HEK293T (cell line): Measurements from ENCODE around the gene LMAN1L.

Source experiments
- ARNT ChIP-seq: fragments of 450-650 bp; IDR thresholded peaks from 2 replicates; pipeline ENCODE4 v1.6.1; 2017; ENCODE audit warnings: mild to moderate bottlenecking
- CTBP1 ChIP-seq: fragments of 450-650 bp; IDR thresholded peaks from 2 replicates; pipeline ENCODE4 v1.6.1; 2016; ENCODE audit warnings: borderline replicate concordance
- ELF4 ChIP-seq: fragments of 450-650 bp; IDR thresholded peaks from 2 replicates; pipeline ENCODE4 v1.6.1; 2017; ENCODE audit warnings: antibody characterized with exemption
- FOXK2 ChIP-seq: fragments of 450-650 bp; IDR thresholded peaks from 2 replicates; pipeline ENCODE4 v1.6.1; 2016; ENCODE audit warnings: mild to moderate bottlenecking
- FOXM1 ChIP-seq: fragments of 450-650 bp; IDR thresholded peaks from 2 replicates; pipeline ENCODE4 v1.6.1; 2017; ENCODE audit warnings: mild to moderate bottlenecking, borderline replicate concordance
- HDGF ChIP-seq: fragments of 450-650 bp; IDR thresholded peaks from 2 replicates; pipeline ENCODE4 v1.6.1; 2017; ENCODE audit warnings: antibody characterized with exemption, borderline replicate concordance
- L3MBTL2 ChIP-seq: fragments of 450-650 bp; conservative IDR thresholded peaks from 2 replicates; pipeline ENCODE4 v1.6.1; 2016; ENCODE audit warnings: mild to moderate bottlenecking
- LEF1 ChIP-seq: fragments of 450-650 bp; IDR thresholded peaks from 2 replicates; pipeline ENCODE4 v1.6.1; 2017; ENCODE audit warnings: mild to moderate bottlenecking, borderline replicate concordance
- NFRKB ChIP-seq: fragments of 450-650 bp; IDR thresholded peaks from 2 replicates; pipeline ENCODE4 v1.6.1; 2016; ENCODE audit warnings: mild to moderate bottlenecking, moderate library complexity
- SP1 ChIP-seq: fragments of 450-650 bp; IDR thresholded peaks from 2 replicates; pipeline ENCODE4 v1.6.1; 2017
- SUZ12 ChIP-seq: fragments of 450-650 bp; IDR thresholded peaks from 2 replicates; pipeline ENCODE4 v1.6.1; 2016; ENCODE audit warnings: mild to moderate bottlenecking
- TARDBP ChIP-seq: fragments of 450-650 bp; IDR thresholded peaks from 2 replicates; pipeline ENCODE4 v1.6.1; 2016
- ZNF384 ChIP-seq: fragments of 450-650 bp; IDR thresholded peaks from 2 replicates; pipeline ENCODE4 v1.6.1; 2016
- TF ChIP-seq, protein P1 (sequence below): fragments of 450-650 bp; IDR thresholded peaks from 2 replicates; pipeline ENCODE4 v1.6.1; 2016

DNA sequence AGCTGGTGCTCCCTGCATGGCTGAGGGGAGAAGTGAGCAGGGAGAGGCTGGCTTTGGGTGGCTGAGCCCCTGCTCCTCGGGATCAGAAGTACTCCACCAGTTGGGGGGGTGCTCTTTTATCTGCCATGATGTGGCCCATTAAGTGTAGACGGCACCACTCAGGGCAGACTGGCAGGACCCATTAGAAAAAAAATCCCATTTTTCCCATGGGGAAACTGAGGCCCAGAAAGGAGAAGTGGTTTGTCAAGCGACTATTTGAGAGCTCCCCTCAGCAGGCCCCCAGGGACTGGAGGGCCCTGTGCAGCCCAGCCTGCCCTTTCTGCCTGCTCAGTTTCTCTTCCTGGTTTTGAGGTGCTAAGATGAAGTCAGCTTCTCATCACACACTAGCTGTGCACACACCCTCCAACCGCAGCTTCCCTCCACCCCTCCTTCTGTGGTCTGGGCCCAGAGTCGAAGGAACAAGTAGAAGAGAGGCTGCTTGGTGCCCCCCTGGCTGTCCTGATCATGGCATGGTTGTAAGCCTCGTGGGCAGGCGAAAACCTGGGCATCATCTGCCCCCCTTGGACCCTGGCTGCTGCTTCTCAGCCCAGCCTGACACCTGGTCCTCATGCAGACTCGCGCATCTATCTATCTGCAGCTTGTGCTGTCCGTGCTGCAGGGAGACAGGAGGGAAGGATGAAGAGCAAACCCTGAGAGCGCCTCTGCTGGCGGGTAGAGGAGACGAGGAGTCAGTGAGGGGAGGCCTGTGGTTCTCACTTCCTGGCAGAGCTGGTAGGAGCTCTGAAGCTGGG lies 25.2 kb upstream of the LMAN1L start:
- TF ChIP-seq ELF4: no peak
- no peak for TF ChIP-seq L3MBTL2
- no peak for TF ChIP-seq FOXK2
- TF ChIP-seq, protein P1, sequence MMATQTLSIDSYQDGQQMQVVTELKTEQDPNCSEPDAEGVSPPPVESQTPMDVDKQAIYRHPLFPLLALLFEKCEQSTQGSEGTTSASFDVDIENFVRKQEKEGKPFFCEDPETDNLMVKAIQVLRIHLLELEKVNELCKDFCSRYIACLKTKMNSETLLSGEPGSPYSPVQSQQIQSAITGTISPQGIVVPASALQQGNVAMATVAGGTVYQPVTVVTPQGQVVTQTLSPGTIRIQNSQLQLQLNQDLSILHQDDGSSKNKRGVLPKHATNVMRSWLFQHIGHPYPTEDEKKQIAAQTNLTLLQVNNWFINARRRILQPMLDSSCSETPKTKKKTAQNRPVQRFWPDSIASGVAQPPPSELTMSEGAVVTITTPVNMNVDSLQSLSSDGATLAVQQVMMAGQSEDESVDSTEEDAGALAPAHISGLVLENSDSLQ: no peak
- no peak for TF ChIP-seq SP1
- TF ChIP-seq LEF1: no peak
- TF ChIP-seq SUZ12: no peak
- no peak for TF ChIP-seq TARDBP
- TF ChIP-seq HDGF: no peak
- no peak for TF ChIP-seq CTBP1
- no peak for TF ChIP-seq ARNT
- no peak for TF ChIP-seq NFRKB
- no peak for TF ChIP-seq ZNF384
- no peak for TF ChIP-seq FOXM1
